ENCODE data around the gene ABR.
"Not testable (repeated sequence)": the region's sequence is repeated elsewhere in the genome, so short reads cannot be mapped to it uniquely, and the experiment has no call there.

ABR gene

GRCh38 chr17:1153795-1154546 lies 25.8 kb downstream of the ABR start:
- Mint-ChIP-seq H3K9me3 (ENCODE audit: low read depth) (no peaks in the 10 kb centered on the region), H3K4me3 (no peak overlapping the region), H3K27ac (no peak overlapping the region), H3K4me1 (ENCODE audit: low read depth) (no peaks in the 10 kb centered on the region), H3K27me3 (no peaks in the 10 kb centered on the region), H3K36me3 (peaks cover 2% of the 10 kb centered on the region)

- H3K4me3 Mint-ChIP-seq; H3K27ac Mint-ChIP-seq; H3K36me3 Mint-ChIP-seq; H3K4me1 Mint-ChIP-seq (ENCODE audit: low read depth); H3K27me3 Mint-ChIP-seq; H3K9me3 Mint-ChIP-seq (ENCODE audit: low read depth): not testable (repeated sequence)
Measured at GRCh38 chr17:1152582-1152981, 27.2 kb downstream of the ABR start.

- no peaks in the 10 kb centered on the region for H3K9me3 Mint-ChIP-seq (ENCODE audit: low read depth)
- H3K27ac Mint-ChIP-seq = no peak overlapping the region
- no peaks in the 10 kb centered on the region for H3K36me3 Mint-ChIP-seq
- H3K4me1 Mint-ChIP-seq (ENCODE audit: low read depth) = no peaks in the 10 kb centered on the region
- H3K27me3 Mint-ChIP-seq = no peaks in the 10 kb centered on the region
- no peak overlapping the region for H3K4me3 Mint-ChIP-seq
Measured at GRCh38 chr17:1150863-1151600, 28.7 kb downstream of the ABR start.

GRCh38 chr17:1149869-1150268 lies 29.9 kb downstream of the ABR start:
- Mint-ChIP-seq H3K4me3 (no peak overlapping the region), H3K27me3 (no peaks in the 10 kb centered on the region), H3K36me3 (no peaks in the 10 kb centered on the region), H3K27ac (no peak overlapping the region), H3K9me3 (ENCODE audit: low read depth) (no peaks in the 10 kb centered on the region), H3K4me1 (ENCODE audit: low read depth) (no peaks in the 10 kb centered on the region)

GRCh38 chr17:1147664-1148063 lies 32.1 kb downstream of the ABR start:
- Mint-ChIP-seq H3K4me1 (ENCODE audit: low read depth) (no peaks in the 10 kb centered on the region), H3K36me3 (no peaks in the 10 kb centered on the region), H3K27ac (no peak overlapping the region), H3K4me3 (no peak overlapping the region), H3K9me3 (ENCODE audit: low read depth) (no peaks in the 10 kb centered on the region), H3K27me3 (no peaks in the 10 kb centered on the region)

- no peak overlapping the region for H3K27ac Mint-ChIP-seq
- H3K4me1 Mint-ChIP-seq (ENCODE audit: low read depth) = no peaks in the 10 kb centered on the region
- no peak overlapping the region for H3K4me3 Mint-ChIP-seq
- H3K9me3 Mint-ChIP-seq (ENCODE audit: low read depth) = no peaks in the 10 kb centered on the region
- no peaks in the 10 kb centered on the region for H3K36me3 Mint-ChIP-seq
- H3K27me3 Mint-ChIP-seq = no peaks in the 10 kb centered on the region
Measured at GRCh38 chr17:1146561-1147265, 33.1 kb downstream of the ABR start.

- H3K27ac Mint-ChIP-seq = no peak overlapping the region
- no peak overlapping the region for H3K4me3 Mint-ChIP-seq
- H3K27me3 Mint-ChIP-seq = no peaks in the 10 kb centered on the region
- H3K9me3 Mint-ChIP-seq (ENCODE audit: low read depth) = no peaks in the 10 kb centered on the region
- no peaks in the 10 kb centered on the region for H3K4me1 Mint-ChIP-seq (ENCODE audit: low read depth)
- H3K36me3 Mint-ChIP-seq = no peaks in the 10 kb centered on the region
Measured at GRCh38 chr17:1145311-1145986, 34.3 kb downstream of the ABR start.

GRCh38 chr17:1144162-1144561 lies 35.6 kb downstream of the ABR start:
- H3K36me3 Mint-ChIP-seq = no peaks in the 10 kb centered on the region
- no peaks in the 10 kb centered on the region for H3K4me1 Mint-ChIP-seq (ENCODE audit: low read depth)
- H3K27me3 Mint-ChIP-seq = no peaks in the 10 kb centered on the region
- H3K4me3 Mint-ChIP-seq = no peak overlapping the region
- no peaks in the 10 kb centered on the region for H3K9me3 Mint-ChIP-seq (ENCODE audit: low read depth)
- no peak overlapping the region for H3K27ac Mint-ChIP-seq

GRCh38 chr17:1143573-1143972 lies 36.2 kb downstream of the ABR start:
- Mint-ChIP-seq H3K4me1 (ENCODE audit: low read depth) (no peaks in the 10 kb centered on the region), H3K27ac (no peak overlapping the region), H3K36me3 (no peaks in the 10 kb centered on the region), H3K27me3 (no peaks in the 10 kb centered on the region), H3K9me3 (ENCODE audit: low read depth) (no peaks in the 10 kb centered on the region), H3K4me3 (no peak overlapping the region)

GRCh38 chr17:1142561-1142971 lies 37.2 kb downstream of the ABR start:
- no peaks in the 10 kb centered on the region for H3K4me1 Mint-ChIP-seq (ENCODE audit: low read depth)
- no peaks in the 10 kb centered on the region for H3K9me3 Mint-ChIP-seq (ENCODE audit: low read depth)
- no peak overlapping the region for H3K27ac Mint-ChIP-seq

GRCh38 chr17:1137465-1137894 lies 42.3 kb downstream of the ABR start:
- Mint-ChIP-seq H3K4me3 (peak overlapping the region; percentile 28), H3K27me3 (no peaks in the 10 kb centered on the region), H3K4me1 (ENCODE audit: low read depth) (no peaks in the 10 kb centered on the region), H3K27ac (no peak overlapping the region), H3K36me3 (no peaks in the 10 kb centered on the region), H3K9me3 (ENCODE audit: low read depth) (no peaks in the 10 kb centered on the region)

More at GRCh38 chr17:1142561-1142971, 37.2 kb downstream of the ABR start:
- H3K4me3 Mint-ChIP-seq = no peak overlapping the region
- no peaks in the 10 kb centered on the region for H3K27me3 Mint-ChIP-seq
- no peaks in the 10 kb centered on the region for H3K36me3 Mint-ChIP-seq

- H3K36me3 Mint-ChIP-seq = no peaks in the 10 kb centered on the region
Measured at GRCh38 chr17:1136748-1137147, 43.0 kb downstream of the ABR start.

GRCh38 chr17:1134634-1135324 lies 45.0 kb downstream of the ABR start:
- no peak overlapping the region for H3K4me3 Mint-ChIP-seq
- H3K4me1 Mint-ChIP-seq (ENCODE audit: low read depth) = no peaks in the 10 kb centered on the region
- no peaks in the 10 kb centered on the region for H3K9me3 Mint-ChIP-seq (ENCODE audit: low read depth)
- no peaks in the 10 kb centered on the region for H3K36me3 Mint-ChIP-seq
- no peak overlapping the region for H3K27ac Mint-ChIP-seq
- no peaks in the 10 kb centered on the region for H3K27me3 Mint-ChIP-seq

More at GRCh38 chr17:1136748-1137147, 43.0 kb downstream of the ABR start:
- no peaks in the 10 kb centered on the region for H3K9me3 Mint-ChIP-seq (ENCODE audit: low read depth)
- H3K4me3 Mint-ChIP-seq = no peak overlapping the region
- H3K4me1 Mint-ChIP-seq (ENCODE audit: low read depth) = no peaks in the 10 kb centered on the region
- H3K27ac Mint-ChIP-seq = no peak overlapping the region
- no peaks in the 10 kb centered on the region for H3K27me3 Mint-ChIP-seq

- Mint-ChIP-seq H3K4me1 (ENCODE audit: low read depth) (no peaks in the 10 kb centered on the region), H3K9me3 (ENCODE audit: low read depth) (no peaks in the 10 kb centered on the region), H3K36me3 (peaks cover 4% of the 10 kb centered on the region), H3K27ac (no peak overlapping the region), H3K4me3 (no peak overlapping the region), H3K27me3 (no peaks in the 10 kb centered on the region)
Measured at GRCh38 chr17:1130191-1130590, 49.6 kb downstream of the ABR start.

Measured in activated naive CD8-positive, alpha-beta T cell (primary cell).